ENCODE measurements around the gene DDX24. TPM values are rescaled to one million over a fixed set of nuclear protein-coding genes. Genes with fewer than 3 reads are reported as not detected.
A peak's percentile ranks its signal among the peaks of the same experiment; 100 is the strongest.

The DDX24 gene
- total RNA-seq, 1 donor from 2014 or later = 191 TPM

DNA sequence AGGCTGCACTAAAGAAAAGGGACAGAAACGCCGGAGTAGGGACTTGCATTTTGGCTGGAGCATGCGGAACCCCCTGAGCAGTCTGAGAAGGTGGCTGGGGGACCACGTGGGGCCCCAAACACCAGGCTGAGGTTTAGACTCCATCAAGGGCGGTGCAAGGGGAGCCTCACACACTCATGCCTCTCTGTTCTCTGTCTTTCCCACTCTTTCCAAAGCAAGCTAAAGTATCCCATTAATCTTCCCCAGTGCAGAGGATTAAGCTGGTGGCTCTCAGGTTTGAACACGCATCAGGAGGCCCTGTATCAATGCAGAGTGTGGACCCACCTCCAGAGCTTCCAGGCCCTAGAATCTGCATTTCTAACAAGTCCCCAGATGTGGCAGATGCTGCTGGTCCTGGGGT is 70.4 kb downstream of the DDX24 start:
- Histone ChIP-seq H3K27me3 (no peaks in the 10 kb centered on the region), H3K4me1 (no peaks in the 10 kb centered on the region), H3K27ac (no peak overlapping the region), H3K9me3 (no peaks in the 10 kb centered on the region), H3K4me3 (no peak overlapping the region), H3K36me3 (no peaks in the 10 kb centered on the region)
- intact Hi-C loops (cut with DNase I) = no loop called here
- TF ChIP-seq CTCF (IDR thresholded peaks at IDR 0.05) = no peak
- no peak for ATAC-seq
- DNase-seq = no peak

DNA sequence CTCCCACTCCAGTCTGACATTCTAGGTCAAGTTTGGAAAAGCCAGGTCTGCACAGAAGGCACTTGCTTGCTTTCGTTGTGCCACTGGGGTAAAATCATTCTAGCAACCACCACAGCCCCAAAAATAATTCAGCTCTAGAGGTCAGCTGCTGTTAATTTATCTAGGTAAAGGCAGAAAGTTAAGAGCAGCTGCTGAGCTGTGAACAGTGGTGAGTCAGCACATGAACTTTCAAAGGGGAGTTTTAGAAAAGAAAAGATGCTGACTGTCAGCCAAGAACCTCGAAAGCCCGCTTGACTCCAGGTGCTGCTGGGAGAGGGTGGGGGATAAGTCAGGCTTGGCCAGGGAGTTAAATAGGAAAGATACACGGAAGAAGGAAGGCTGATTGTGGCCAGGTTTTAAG is 71.2 kb downstream of the DDX24 start:
- H3K27ac ChIP-seq = no peak overlapping the region
- no peak for TF ChIP-seq CTCF (IDR thresholded peaks at IDR 0.05)
- H3K36me3 ChIP-seq = no peaks in the 10 kb centered on the region
- H3K27me3 ChIP-seq = no peaks in the 10 kb centered on the region
- no peak for DNase-seq
- no peak for ATAC-seq
- H3K9me3 ChIP-seq = no peaks in the 10 kb centered on the region
- no peak overlapping the region for H3K4me3 ChIP-seq
- intact Hi-C loops (cut with DNase I) = no loop called here
- no peaks in the 10 kb centered on the region for H3K4me1 ChIP-seq

DNA sequence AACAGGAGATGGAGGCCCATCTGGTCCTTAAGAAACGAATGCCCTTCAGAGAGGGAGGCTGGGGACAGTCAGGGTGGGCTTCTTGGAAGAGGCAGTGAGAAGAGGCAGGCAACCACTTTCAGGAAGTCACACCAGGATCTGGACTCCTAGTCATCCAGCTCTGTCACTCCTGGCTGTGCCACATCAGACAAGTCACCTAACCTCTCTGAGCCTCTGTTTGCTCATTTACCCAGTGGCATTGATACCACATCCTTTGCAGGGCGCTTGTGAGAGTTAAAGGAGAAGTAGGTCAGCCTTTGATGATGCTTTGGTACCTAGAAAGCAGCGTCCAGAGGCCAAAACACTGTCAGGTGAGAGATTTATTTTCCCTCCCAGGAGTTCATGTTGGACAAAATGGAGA is 72.8 kb downstream of the DDX24 start:
- intact Hi-C loops (cut with DNase I) = no loop called here
- Histone ChIP-seq H3K4me1 (no peaks in the 10 kb centered on the region), H3K4me3 (no peak overlapping the region), H3K27me3 (no peaks in the 10 kb centered on the region), H3K36me3 (no peaks in the 10 kb centered on the region), H3K27ac (no peak overlapping the region), H3K9me3 (no peaks in the 10 kb centered on the region)
- TF ChIP-seq CTCF (IDR thresholded peaks at IDR 0.05) = no peak
- ATAC-seq = no peak
- DNase-seq = no peak

DNA sequence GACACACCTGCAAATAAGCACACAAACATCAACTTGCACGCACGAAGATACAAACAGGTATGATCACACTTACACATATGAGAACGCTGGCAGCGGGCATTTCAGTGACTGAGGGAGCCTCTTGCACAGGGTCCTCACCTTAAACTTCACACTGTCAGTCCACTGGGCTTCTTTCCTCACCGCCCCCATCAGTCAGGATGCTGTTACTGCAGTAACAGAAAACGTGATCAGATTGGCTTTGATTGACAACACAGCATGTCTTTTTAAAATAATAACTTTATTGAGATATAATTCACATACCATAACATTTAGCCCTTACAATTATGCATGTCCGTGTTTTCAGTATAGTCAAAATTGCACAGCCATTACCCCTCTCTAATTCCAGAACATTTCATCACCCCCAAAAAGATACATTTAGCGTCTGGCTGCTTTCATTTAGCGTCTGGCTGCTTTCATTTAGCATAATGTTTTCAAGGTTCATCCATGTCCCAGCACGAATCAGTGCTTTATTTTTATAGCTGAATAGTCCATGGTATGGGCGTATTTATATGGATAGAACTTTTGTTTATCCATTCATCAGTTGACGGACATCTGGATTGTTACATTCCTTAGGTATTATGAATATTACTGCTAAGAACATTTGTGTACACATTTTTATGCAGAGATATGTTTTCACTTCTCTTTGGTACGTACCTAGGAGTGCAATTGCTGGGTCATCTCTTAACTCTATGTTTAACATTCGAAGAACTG is 75.5 kb downstream of the DDX24 start:
- ATAC-seq = no peak
- DNase-seq = no peak
- TF ChIP-seq CTCF (IDR thresholded peaks at IDR 0.05) = peak; percentile 36
- H3K27me3 ChIP-seq = no peaks in the 10 kb centered on the region
- H3K4me3 ChIP-seq = no peak overlapping the region
- H3K4me1 ChIP-seq = no peaks in the 10 kb centered on the region
- no peak overlapping the region for H3K27ac ChIP-seq
- intact Hi-C loops (cut with DNase I) = no loop called here
- no peaks in the 10 kb centered on the region for H3K9me3 ChIP-seq
- no peaks in the 10 kb centered on the region for H3K36me3 ChIP-seq

- Histone ChIP-seq H3K9me3 (no peaks in the 10 kb centered on the region), H3K4me3 (no peak overlapping the region), H3K36me3 (no peaks in the 10 kb centered on the region), H3K27ac (no peak overlapping the region), H3K4me1 (no peaks in the 10 kb centered on the region), H3K27me3 (no peaks in the 10 kb centered on the region)
- ATAC-seq (no peak), DNase-seq (no peak)
- intact Hi-C loops (cut with DNase I) = no loop called here
- TF ChIP-seq CTCF (IDR thresholded peaks at IDR 0.05) = no peak
These were observed 77.0 kb downstream of the DDX24 start for GRCh38 chr14:94004015-94004414.

GRCh38 chr14:94003397-94003796 is 77.6 kb downstream of the DDX24 start:
- Histone ChIP-seq H3K36me3 (no peaks in the 10 kb centered on the region), H3K4me3 (no peak overlapping the region), H3K9me3 (no peaks in the 10 kb centered on the region), H3K27me3 (no peaks in the 10 kb centered on the region), H3K27ac (no peak overlapping the region), H3K4me1 (no peaks in the 10 kb centered on the region)
- TF ChIP-seq CTCF (IDR thresholded peaks at IDR 0.05) = no peak
- ATAC-seq = no peak
- DNase-seq = no peak
- intact Hi-C loops (cut with DNase I) = no loop called here

Data from upper lobe of right lung (tissue), 1 donor.